ENCODE measurements around the gene TNFRSF1A.
A peak's percentile ranks its signal among the peaks of the same experiment; 100 is the strongest.

Gene TNFRSF1A

GRCh38 chr12:6327229-6328041, 14.4 kb downstream of the TNFRSF1A start:
- WGBS, 2 experiments (ENCODE audit: insufficient coverage in 2 of 2) = 93 to 99% methylated on average over 13 to 20 of the region's 33 CpGs
- Histone ChIP-seq H3K4me3 (ENCODE audit: extremely low read depth, insufficient read depth, low read length, poor library complexity, severe bottlenecking) (no peak overlapping the region), H3K4me1 (ENCODE audit: control insufficient read depth, insufficient read depth, low read length, poor library complexity, severe bottlenecking) (peaks cover 31% of the 10 kb centered on the region), H3K36me3 (ENCODE audit: control insufficient read depth, insufficient read depth, low read length) (peaks cover 45% of the 10 kb centered on the region), H3K27ac (ENCODE audit: low read depth, low read length, severe bottlenecking) (no peak overlapping the region), H3K9me3 (ENCODE audit: control insufficient read depth, low read length) (no peaks in the 10 kb centered on the region)

- H3K4me1 ChIP-seq (ENCODE audit: control insufficient read depth, insufficient read depth, low read length, poor library complexity, severe bottlenecking) = peaks cover 34% of the 10 kb centered on the region
- 75 to 81% methylated on average over 17 of the region's 21 CpGs for WGBS, 2 experiments (ENCODE audit: insufficient coverage in 2 of 2)
- no peaks in the 10 kb centered on the region for H3K9me3 ChIP-seq (ENCODE audit: control insufficient read depth, low read length)
- peaks cover 36% of the 10 kb centered on the region for H3K36me3 ChIP-seq (ENCODE audit: control insufficient read depth, insufficient read depth, low read length)
- no peak overlapping the region for H3K4me3 ChIP-seq (ENCODE audit: extremely low read depth, insufficient read depth, low read length, poor library complexity, severe bottlenecking)
- no peak overlapping the region for H3K27ac ChIP-seq (ENCODE audit: low read depth, low read length, severe bottlenecking)
Measured at GRCh38 chr12:6326316-6327228, 15.3 kb downstream of the TNFRSF1A start.

GRCh38 chr12:6324936-6325750, 16.7 kb downstream of the TNFRSF1A start:
- Histone ChIP-seq H3K27ac (ENCODE audit: low read depth, low read length, severe bottlenecking) (no peak overlapping the region), H3K9me3 (ENCODE audit: control insufficient read depth, low read length) (no peaks in the 10 kb centered on the region), H3K4me1 (ENCODE audit: control insufficient read depth, insufficient read depth, low read length, poor library complexity, severe bottlenecking) (peaks cover 34% of the 10 kb centered on the region), H3K4me3 (ENCODE audit: extremely low read depth, insufficient read depth, low read length, poor library complexity, severe bottlenecking) (no peak overlapping the region), H3K36me3 (ENCODE audit: control insufficient read depth, insufficient read depth, low read length) (peaks cover 22% of the 10 kb centered on the region)
- 73% methylated on average over 4 of the region's 6 CpGs; no CpG with 5 or more reads in 1 of the 2 experiments for WGBS, 2 experiments (ENCODE audit: insufficient coverage in 2 of 2)

- Histone ChIP-seq H3K9me3 (ENCODE audit: control insufficient read depth, low read length) (no peaks in the 10 kb centered on the region), H3K36me3 (ENCODE audit: control insufficient read depth, insufficient read depth, low read length) (peaks cover 12% of the 10 kb centered on the region), H3K27ac (ENCODE audit: low read depth, low read length, severe bottlenecking) (peak overlapping the region; percentile 90), H3K4me1 (ENCODE audit: control insufficient read depth, insufficient read depth, low read length, poor library complexity, severe bottlenecking) (peaks cover 34% of the 10 kb centered on the region), H3K4me3 (ENCODE audit: extremely low read depth, insufficient read depth, low read length, poor library complexity, severe bottlenecking) (no peak overlapping the region)
- WGBS, 2 experiments (ENCODE audit: insufficient coverage in 2 of 2) = 56 to 60% methylated on average over 1 to 4 of the region's 19 CpGs
Measured at GRCh38 chr12:6323995-6324711, 17.7 kb downstream of the TNFRSF1A start.

- Histone ChIP-seq H3K9me3 (ENCODE audit: control insufficient read depth, low read length) (no peaks in the 10 kb centered on the region), H3K4me3 (ENCODE audit: extremely low read depth, insufficient read depth, low read length, poor library complexity, severe bottlenecking) (no peak overlapping the region), H3K36me3 (ENCODE audit: control insufficient read depth, insufficient read depth, low read length) (peaks cover 5% of the 10 kb centered on the region), H3K4me1 (ENCODE audit: control insufficient read depth, insufficient read depth, low read length, poor library complexity, severe bottlenecking) (peaks cover 34% of the 10 kb centered on the region), H3K27ac (ENCODE audit: low read depth, low read length, severe bottlenecking) (peak overlapping the region; percentile 90)
- 8% methylated on average over 14 of the region's 14 CpGs for WGBS, 2 experiments (ENCODE audit: insufficient coverage in 2 of 2)
Measured at GRCh38 chr12:6323340-6323994, 18.4 kb downstream of the TNFRSF1A start.

GRCh38 chr12:6322969-6323339, 18.9 kb downstream of the TNFRSF1A start:
- peak overlapping the region; percentile 90 for H3K27ac ChIP-seq (ENCODE audit: low read depth, low read length, severe bottlenecking)
- H3K4me1 ChIP-seq (ENCODE audit: control insufficient read depth, insufficient read depth, low read length, poor library complexity, severe bottlenecking) = peaks cover 34% of the 10 kb centered on the region
- no peaks in the 10 kb centered on the region for H3K9me3 ChIP-seq (ENCODE audit: control insufficient read depth, low read length)
- H3K4me3 ChIP-seq (ENCODE audit: extremely low read depth, insufficient read depth, low read length, poor library complexity, severe bottlenecking) = no peak overlapping the region
- 13% methylated on average over 1 to 2 of the region's 2 CpGs for WGBS, 2 experiments (ENCODE audit: insufficient coverage in 2 of 2)
- H3K36me3 ChIP-seq (ENCODE audit: control insufficient read depth, insufficient read depth, low read length) = no peaks in the 10 kb centered on the region

- H3K9me3 ChIP-seq (ENCODE audit: control insufficient read depth, low read length) = no peaks in the 10 kb centered on the region
- 81 to 85% methylated on average over 3 of the region's 4 CpGs for WGBS, 2 experiments (ENCODE audit: insufficient coverage in 2 of 2)
- peak overlapping the region; percentile 90 for H3K27ac ChIP-seq (ENCODE audit: low read depth, low read length, severe bottlenecking)
- peaks cover 35% of the 10 kb centered on the region for H3K4me1 ChIP-seq (ENCODE audit: control insufficient read depth, insufficient read depth, low read length, poor library complexity, severe bottlenecking)
- no peaks in the 10 kb centered on the region for H3K36me3 ChIP-seq (ENCODE audit: control insufficient read depth, insufficient read depth, low read length)
- no peak overlapping the region for H3K4me3 ChIP-seq (ENCODE audit: extremely low read depth, insufficient read depth, low read length, poor library complexity, severe bottlenecking)
Measured at GRCh38 chr12:6322352-6322751, 19.5 kb downstream of the TNFRSF1A start.

- no peak overlapping the region for H3K27ac ChIP-seq (ENCODE audit: low read depth, low read length, severe bottlenecking)
- no peaks in the 10 kb centered on the region for H3K36me3 ChIP-seq (ENCODE audit: control insufficient read depth, insufficient read depth, low read length)
- no peak overlapping the region for H3K4me3 ChIP-seq (ENCODE audit: extremely low read depth, insufficient read depth, low read length, poor library complexity, severe bottlenecking)
- no peaks in the 10 kb centered on the region for H3K9me3 ChIP-seq (ENCODE audit: control insufficient read depth, low read length)
- 85 to 90% methylated on average over 5 of the region's 6 CpGs for WGBS, 2 experiments (ENCODE audit: insufficient coverage in 2 of 2)
- H3K4me1 ChIP-seq (ENCODE audit: control insufficient read depth, insufficient read depth, low read length, poor library complexity, severe bottlenecking) = peaks cover 39% of the 10 kb centered on the region
Measured at GRCh38 chr12:6321905-6322304, 20.0 kb downstream of the TNFRSF1A start.

- no peaks in the 10 kb centered on the region for H3K9me3 ChIP-seq (ENCODE audit: control insufficient read depth, low read length)
- no peak overlapping the region for H3K27ac ChIP-seq (ENCODE audit: low read depth, low read length, severe bottlenecking)
- 90 to 100% methylated on average over 2 to 4 of the region's 4 CpGs for WGBS, 2 experiments (ENCODE audit: insufficient coverage in 2 of 2)
- peaks cover 33% of the 10 kb centered on the region for H3K4me1 ChIP-seq (ENCODE audit: control insufficient read depth, insufficient read depth, low read length, poor library complexity, severe bottlenecking)
- H3K36me3 ChIP-seq (ENCODE audit: control insufficient read depth, insufficient read depth, low read length) = no peaks in the 10 kb centered on the region
- H3K4me3 ChIP-seq (ENCODE audit: extremely low read depth, insufficient read depth, low read length, poor library complexity, severe bottlenecking) = no peak overlapping the region
Measured at GRCh38 chr12:6319446-6319845, 22.4 kb downstream of the TNFRSF1A start.

All from mesodermal cell (in vitro differentiated cells).